Sigmoid colon (tissue), 7 donors: ENCODE data around the gene PLAAT5. TPM values are rescaled to one million over a fixed set of nuclear protein-coding genes. Genes with fewer than 3 reads are reported as not detected.
"Not testable (repeated sequence)": the region's sequence is repeated elsewhere in the genome, so short reads cannot be mapped to it uniquely, and the experiment has no call there.

Experiments
- DNase-seq: peaks from one replicate; pipeline ENCODE4 v3.0.0-alpha.2; 2019
- H3K27ac ChIP-seq, 4 donors: fragments of 200-600 bp; sonication (generic); one replicate each; pipeline ENCODE4 v1.5.1; 2016 to 2019; ENCODE audit warnings: mild to moderate bottlenecking in 1 of 4
- H3K27me3 ChIP-seq, 3 donors: fragments of 200-600 bp; sonication (generic); one replicate each; pipeline ENCODE4 v1.5.1; 2019; ENCODE audit warnings: mild to moderate bottlenecking in 1 of 3
- H3K36me3 ChIP-seq, 4 donors: fragments of 200-600 bp; sonication (generic); one replicate each; pipeline ENCODE4 v1.5.1; 2016 to 2019
- H3K4me1 ChIP-seq, 4 donors: fragments of 200-600 bp; sonication (generic); one replicate each; pipeline ENCODE4 v1.5.1; 2017 to 2019
- H3K4me3 ChIP-seq, 4 donors: fragments of 200-600 bp; sonication (generic); one replicate each; pipeline ENCODE4 v1.5.1; 2017 to 2019; ENCODE audit warnings: mild to moderate bottlenecking in 2 of 4, moderate library complexity in 1 of 4
- H3K9me3 ChIP-seq, 4 donors: fragments of 200-600 bp in 3 of 4; sonication (generic) in 3 of 4; one replicate each; pipeline versions ENCODE4 v1.5.1 to v1.6.1; 2013 to 2019
- CTCF ChIP-seq, 4 experiments: fragments of 450-650 bp in 3 of 4; fragments of 200-600 bp in 1 of 4; IDR thresholded peaks; one replicate each; pipeline ENCODE4 v1.5.1; 2016 to 2019; ENCODE audit warnings: antibody characterized with exemption in 4 of 4, mild to moderate bottlenecking in 3 of 4, moderate library complexity in 2 of 4
- EP300 ChIP-seq, 4 donors: sonication (generic); formaldehyde crosslinking; IDR thresholded peaks; one replicate each; pipeline ENCODE4 v1.6.1; 2017; ENCODE audit warnings: antibody characterized with exemption in 4 of 4
- POLR2A ChIP-seq, 2 donors: fragments of 450-650 bp; IDR thresholded peaks; one replicate each; pipeline ENCODE4 v1.6.1; 2016; ENCODE audit warnings: antibody characterized with exemption in 2 of 2, mild to moderate bottlenecking in 2 of 2, moderate library complexity in 2 of 2
- POLR2AphosphoS5 ChIP-seq, 4 donors: sonication (generic); formaldehyde crosslinking; IDR thresholded peaks; one replicate each; pipeline ENCODE4 v1.6.1; 2017; ENCODE audit warnings: antibody characterized with exemption in 4 of 4
- WGBS, 2 donors: extraction: QIAGEN DNeasy Blood & Tissue Kit; methylation state at CpG; one replicate each; pipeline ENCODE4 v1.1.7; 2013; 5-methylcytosine and 5-hydroxymethylcytosine counted together
- intact Hi-C: fragments of 100-400 bp; cut with DNase I; formaldehyde crosslinking; loops from one replicate; pipeline ENCODE4 v1.15.1; 2023
- polyA plus RNA-seq, 3 donors: library from polyadenylated mRNA; stranded (reverse); fragments of 200-250 nt; gene quantifications; one replicate each; pipeline ENCODE4 v1.2.3, GENCODE V29; 2013
- total RNA-seq, 4 donors: library from RNA; depleted of rRNA; stranded (reverse); fragments of >200 nt; gene quantifications; one replicate each; pipeline ENCODE4 v1.1.0, GENCODE V29; 2016
- donor health status: healthy with polysubstance abuse.
- donor health status: Bipolar disorder and iron deficiency.
- donor health status: healthy.

PLAAT5 gene
- total and polyA plus RNA-seq, 7 donors, result 1.2 to 8.4 (median 2.3) TPM; not detected in 1

- no peak for TF ChIP-seq EP300 (IDR thresholded peaks at IDR 0.05)
- no peak for TF ChIP-seq CTCF (IDR thresholded peaks at IDR 0.05)
- no peak for TF ChIP-seq POLR2AphosphoS5 (IDR thresholded peaks at IDR 0.05)
- TF ChIP-seq POLR2A (IDR thresholded peaks at IDR 0.05), result no peak
- no peaks in the 10 kb centered on the region for H3K36me3 ChIP-seq
- intact Hi-C loops, result no loop called here
- no peak overlapping the region for H3K4me3 ChIP-seq
- DNase-seq, result no peak
- H3K9me3 ChIP-seq, result no peaks in the 10 kb centered on the region
- H3K4me1 ChIP-seq, result no peaks in the 10 kb centered on the region
- no peaks in the 10 kb centered on the region for H3K27me3 ChIP-seq
- WGBS, 2 donors, result 95 to 96% methylated on average over 2 of the region's 2 CpGs
- H3K27ac ChIP-seq, result no peak overlapping the region
Measured at GRCh38 chr11:63530021-63530420, 39.1 kb upstream of the PLAAT5 start.

GRCh38 chr11:63529373-63529772, 38.4 kb upstream of the PLAAT5 start:
- WGBS, 2 donors, result 41 to 74% methylated on average over 6 of the region's 6 CpGs
- H3K27ac ChIP-seq, H3K9me3 ChIP-seq, H3K27me3 ChIP-seq, DNase-seq, H3K4me1 ChIP-seq, H3K36me3 ChIP-seq, H3K4me3 ChIP-seq, intact Hi-C loops: not testable (repeated sequence)

GRCh38 chr11:63528729-63529278, 37.8 kb upstream of the PLAAT5 start:
- intact Hi-C loops, H3K4me1 ChIP-seq, DNase-seq, H3K9me3 ChIP-seq, H3K36me3 ChIP-seq, H3K27me3 ChIP-seq, H3K27ac ChIP-seq, H3K4me3 ChIP-seq: not testable (repeated sequence)
- WGBS, 2 donors, result 25 to 70% methylated on average over 1 of the region's 3 CpGs

GRCh38 chr11:63528156-63528555, 37.2 kb upstream of the PLAAT5 start:
- H3K4me1 ChIP-seq, H3K27me3 ChIP-seq, H3K9me3 ChIP-seq, intact Hi-C loops, H3K27ac ChIP-seq, DNase-seq, H3K4me3 ChIP-seq, H3K36me3 ChIP-seq: not testable (repeated sequence)
- 43 to 52% methylated on average over 8 of the region's 11 CpGs for WGBS, 2 donors

- H3K36me3 ChIP-seq, result no peaks in the 10 kb centered on the region
- H3K27ac ChIP-seq, result no peak overlapping the region
- H3K27me3 ChIP-seq, result no peaks in the 10 kb centered on the region
- TF ChIP-seq POLR2AphosphoS5 (IDR thresholded peaks at IDR 0.05) (no peak), CTCF (IDR thresholded peaks at IDR 0.05) (no peak), POLR2A (IDR thresholded peaks at IDR 0.05) (no peak), EP300 (IDR thresholded peaks at IDR 0.05) (no peak)
- no peaks in the 10 kb centered on the region for H3K4me1 ChIP-seq
- H3K9me3 ChIP-seq, result no peaks in the 10 kb centered on the region
- intact Hi-C loops, result no loop called here
- no peak for DNase-seq
- H3K4me3 ChIP-seq, result no peak overlapping the region
- 68 to 81% methylated on average over 2 of the region's 2 CpGs for WGBS, 2 donors
Measured at GRCh38 chr11:63527667-63528066, 36.7 kb upstream of the PLAAT5 start.

GRCh38 chr11:63523151-63523550, 32.2 kb upstream of the PLAAT5 start:
- TF ChIP-seq POLR2AphosphoS5 (IDR thresholded peaks at IDR 0.05), result no peak
- TF ChIP-seq POLR2A (IDR thresholded peaks at IDR 0.05), result no peak
- no peak for TF ChIP-seq EP300 (IDR thresholded peaks at IDR 0.05)
- TF ChIP-seq CTCF (IDR thresholded peaks at IDR 0.05), result no peak
- intact Hi-C loops, result no loop called here
- no peak for DNase-seq
- no peak overlapping the region for H3K4me3 ChIP-seq
- H3K27ac ChIP-seq, result no peak overlapping the region
- WGBS, 2 donors, result 48 to 76% methylated on average over 7 of the region's 7 CpGs
- no peaks in the 10 kb centered on the region for H3K27me3 ChIP-seq
- no peaks in the 10 kb centered on the region for H3K9me3 ChIP-seq
- H3K4me1 ChIP-seq, result no peaks in the 10 kb centered on the region
- H3K36me3 ChIP-seq, result no peaks in the 10 kb centered on the region
